Retinal pigment epithelial cell (primary cell): ENCODE measurements around the gene SLC24A3.

Source experiments
- DNase-seq: peaks from one replicate; pipeline ENCODE4 v3.0.0-alpha.2; 2010; ENCODE audit warnings: low read depth
- H3K4me3 ChIP-seq: 2 replicates; pipeline ENCODE4 v1.5.1; 2011; ENCODE audit warnings: mild to moderate bottlenecking, low read length, control low read depth, moderate library complexity
- CTCF ChIP-seq: conservative IDR thresholded peaks from 2 replicates; pipeline ENCODE4 v1.5.1; 2011; ENCODE audit warnings: low read depth, low read length, control low read depth, inconsistent platforms

SLC24A3 gene

GRCh38 chr20:19205981-19206396 lies 6.5 kb upstream of the SLC24A3 start:
- no peak for DNase-seq
- peak; percentile 62 for TF ChIP-seq CTCF
- no peak overlapping the region for H3K4me3 ChIP-seq

- no peak for DNase-seq
- TF ChIP-seq CTCF: no peak
- no peak overlapping the region for H3K4me3 ChIP-seq
Measured at GRCh38 chr20:19207541-19207940, 4.9 kb upstream of the SLC24A3 start.

- TF ChIP-seq CTCF: no peak
- DNase-seq: no peak
- H3K4me3 ChIP-seq: no peak overlapping the region
Measured at GRCh38 chr20:19210391-19211155, 1.9 kb upstream of the SLC24A3 start.

GRCh38 chr20:19211252-19211651 lies 1.2 kb upstream of the SLC24A3 start:
- no peak overlapping the region for H3K4me3 ChIP-seq
- TF ChIP-seq CTCF: no peak
- no peak for DNase-seq

- no peak overlapping the region for H3K4me3 ChIP-seq
- no peak for DNase-seq
- TF ChIP-seq CTCF: no peak
Measured at GRCh38 chr20:19211661-19212468, 577 bp upstream of the SLC24A3 start.

- no peak for DNase-seq
- H3K4me3 ChIP-seq: no peak overlapping the region
- no peak for TF ChIP-seq CTCF
Measured at GRCh38 chr20:19212821-19213502, 520 bp downstream of the SLC24A3 start.
